ENCODE data around the gene SLC7A4. TPM values are rescaled to one million over a fixed set of nuclear protein-coding genes. Genes with fewer than 3 reads are reported as not detected.
"Not testable (repeated sequence)": the region's sequence is repeated elsewhere in the genome, so short reads cannot be mapped to it uniquely, and the experiment has no call there.

SLC7A4 gene
- total and polyA plus RNA-seq, 2 of the 8 experiments (the other 6 are each of a cell fraction or from before 2014, with no cell fraction given) = 0.92 TPM; not detected in 1

DNA sequence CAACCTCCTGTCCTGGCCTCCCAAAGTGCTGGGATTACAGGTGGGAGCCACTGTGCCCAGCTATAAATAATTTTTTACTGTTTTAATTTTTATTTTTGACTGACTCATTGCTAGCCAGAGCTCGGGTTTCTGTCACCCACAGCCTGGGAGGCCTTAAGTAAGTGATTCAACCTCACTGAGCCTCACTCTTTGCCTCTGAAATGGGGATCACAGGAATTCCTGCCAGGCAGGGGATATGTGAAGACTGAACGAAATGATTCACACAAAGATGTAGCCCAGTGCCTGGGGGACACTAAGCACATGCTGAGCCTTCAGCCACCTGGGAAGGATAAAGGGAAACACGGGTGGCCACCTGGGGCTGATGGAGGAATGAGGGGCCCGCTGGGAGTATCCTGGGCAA, 9.6 kb upstream of the SLC7A4 start (continued):
- no peak for TF ChIP-seq ASH2L (IDR thresholded peaks at IDR 0.05; ENCODE audit: low read length)
- TF ChIP-seq POLR2A (IDR thresholded peaks at IDR 0.05; ENCODE audit: control extremely low read depth in 1 of 2, low read depth in 2 of 2, low read length in 2 of 2) = no peak

DNA sequence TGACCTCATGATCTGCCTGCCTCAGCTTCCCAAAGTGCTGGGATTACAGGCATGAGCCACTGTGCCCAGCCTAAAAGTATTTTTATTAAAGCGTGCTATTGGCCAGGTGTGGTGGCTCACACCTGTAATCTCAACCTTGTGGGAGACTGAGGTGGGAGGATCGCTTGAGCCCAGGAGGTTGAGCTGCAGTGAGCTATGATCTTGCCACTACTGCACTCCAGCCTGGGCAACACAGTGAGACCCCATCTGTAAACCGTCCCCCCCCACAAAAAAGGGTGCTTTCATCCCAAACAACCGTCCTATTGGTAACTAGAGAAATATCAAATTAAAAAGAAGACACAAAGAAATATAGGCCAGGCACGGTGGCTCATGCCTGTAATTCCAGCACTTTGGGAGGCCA, 6.8 kb upstream of the SLC7A4 start:
- H3K18ac ChIP-seq (ENCODE audit: extremely low read depth, low read length); H3K4me1 ChIP-seq (replicated peaks in 1 of 4; ENCODE audit: control insufficient read depth in 3 of 4, insufficient read depth in 4 of 4, low read length in 3 of 4); H3K23ac ChIP-seq (ENCODE audit: insufficient read length); H3K56ac ChIP-seq (replicated peaks; ENCODE audit: insufficient read length, low read depth, low read length); H2AFZ ChIP-seq (ENCODE audit: low read length); H4K5ac ChIP-seq (ENCODE audit: insufficient read length, low read depth, low read length); H2BK15ac ChIP-seq (ENCODE audit: low read length); H3K9me3 ChIP-seq (ENCODE audit: insufficient read depth in 2 of 2, low read depth in 1 of 2, low read length in 1 of 2); H3K79me2 ChIP-seq (ENCODE audit: control insufficient read depth in 1 of 2, insufficient read depth in 2 of 2, low read length in 2 of 2); H2AK5ac ChIP-seq (ENCODE audit: low read depth, low read length); H3K27me3 ChIP-seq (replicated peaks in 1 of 4; ENCODE audit: control insufficient read depth in 3 of 4, extremely low read depth in 1 of 4, insufficient read depth in 3 of 4, low read length in 3 of 4); H3K27ac ChIP-seq (ENCODE audit: low read depth, low read length); H3K79me1 ChIP-seq (ENCODE audit: low read depth, low read length); H3K4ac ChIP-seq (replicated peaks; ENCODE audit: insufficient read length, low read depth, low read length); H3K36me3 ChIP-seq (ENCODE audit: control insufficient read depth in 2 of 4, insufficient read depth in 4 of 4, low read length in 3 of 4); H3K9ac ChIP-seq (replicated peaks in 1 of 4; ENCODE audit: extremely low read depth in 1 of 4, low read depth in 3 of 4, low read length in 3 of 4); H2BK5ac ChIP-seq (ENCODE audit: low read depth, low read length); H2BK20ac ChIP-seq (ENCODE audit: low read length); H2BK120ac ChIP-seq (replicated peaks; ENCODE audit: low read depth, low read length); DNase-seq (ENCODE audit: low read depth in 1 of 2, low spot score in 2 of 2); H3K23me2 ChIP-seq (ENCODE audit: low read depth, low read length); H3K4me3 ChIP-seq (ENCODE audit: extremely low read depth in 1 of 4, insufficient read depth in 2 of 4, low read depth in 3 of 4, low read length in 4 of 4); H4K20me1 ChIP-seq (replicated peaks in 1 of 2; ENCODE audit: control insufficient read depth in 1 of 2, insufficient read depth in 2 of 2, low read length in 2 of 2); H4K8ac ChIP-seq (ENCODE audit: extremely low read depth, insufficient read depth, low read length); H3K14ac ChIP-seq (ENCODE audit: insufficient read length); FAIRE-seq; H2BK12ac ChIP-seq (ENCODE audit: low read depth, low read length); POLR2A ChIA-PET (ENCODE audit: partially characterized antibody); H4K91ac ChIP-seq (replicated peaks; ENCODE audit: insufficient read length, low read length); H3K4me2 ChIP-seq (ENCODE audit: insufficient read depth in 1 of 2, low read depth in 2 of 2, low read length in 2 of 2): not testable (repeated sequence)
- 88% methylated on average over 5 of the region's 5 CpGs; no CpG with 5 or more reads in 1 of the 2 experiments for WGBS, 2 experiments (ENCODE audit: extremely low coverage in 1 of 2, insufficient coverage in 1 of 2, insufficient read length in 1 of 2, insufficient replicate concordance in 2 of 2, low coverage in 1 of 2, low lambda C conversion rate in 2 of 2, missing lambda C conversion rate in 1 of 2)
- CTCF ChIA-PET (ENCODE audit: partially characterized antibody) = interaction anchor here (1.3 to 1.4 kb wide), 2 partner anchors 13 to 18 kb away, joined by 3 to 6 read pairs; no protein-coding TSS in a partner anchor

Data from H1 (cell line).